ENCODE results near the gene RNF181. TPM values are rescaled to one million over a fixed set of nuclear protein-coding genes. Genes with fewer than 3 reads are reported as not detected.
"Not testable (repeated sequence)": the region's sequence is repeated elsewhere in the genome, so short reads cannot be mapped to it uniquely, and the experiment has no call there.

Gene RNF181
- total RNA-seq, 3 donors from 2014 or later: 131 to 243 (median 161) TPM

GRCh38 chr2:85589181-85589580, 6.4 kb upstream of the RNF181 start:
- H3K4me3 ChIP-seq: no peak overlapping the region
- intact Hi-C loops (cut with DNase I; ENCODE audit: low total_unique reads): no loop called here
- TF ChIP-seq CTCF (IDR thresholded peaks at IDR 0.05): no peak
- TF ChIP-seq POLR2AphosphoS5 (IDR thresholded peaks at IDR 0.05): peak in 1 of 3 donors; percentile 20
- no peaks in the 10 kb centered on the region for H3K27me3 ChIP-seq
- H3K4me1 ChIP-seq: peaks cover 8 to 26% of the 10 kb centered on the region in 2 donors
- H3K36me3 ChIP-seq: no peaks in the 10 kb centered on the region
- no peak for DNase-seq (ENCODE audit: low spot score in 2 of 2)
- no peaks in the 10 kb centered on the region for H3K9me3 ChIP-seq
- peak overlapping the region; percentile 86 to 91 for H3K27ac ChIP-seq

- peak overlapping the region in 1 of 3 donors; percentile 10 for H3K4me3 ChIP-seq
- DNase-seq (ENCODE audit: low spot score in 2 of 2): no peak
- intact Hi-C loops (cut with DNase I; ENCODE audit: low total_unique reads): no loop called here
- no peaks in the 10 kb centered on the region for H3K36me3 ChIP-seq
- no peaks in the 10 kb centered on the region for H3K9me3 ChIP-seq
- peaks cover 8 to 33% of the 10 kb centered on the region in 2 donors for H3K4me1 ChIP-seq
- peak overlapping the region; percentile 86 to 91 for H3K27ac ChIP-seq
- H3K27me3 ChIP-seq: no peaks in the 10 kb centered on the region
- no peak for TF ChIP-seq POLR2A (IDR thresholded peaks at IDR 0.05)
- peak in 1 of 3 donors; percentile 25 for TF ChIP-seq POLR2AphosphoS5 (IDR thresholded peaks at IDR 0.05)
Observed at GRCh38 chr2:85589982-85590791, 5.4 kb upstream of the RNF181 start.

- intact Hi-C loops (cut with DNase I; ENCODE audit: low total_unique reads): no loop called here
Observed at GRCh38 chr2:85590950-85591349, 4.6 kb upstream of the RNF181 start.

GRCh38 chr2:85591563-85591962, 4.0 kb upstream of the RNF181 start:
- no peaks in the 10 kb centered on the region for H3K36me3 ChIP-seq
- peaks cover 13 to 34% of the 10 kb centered on the region in 2 donors for H3K4me1 ChIP-seq
- H3K9me3 ChIP-seq: no peaks in the 10 kb centered on the region
- intact Hi-C loops (cut with DNase I; ENCODE audit: low total_unique reads): no loop called here
- H3K4me3 ChIP-seq: no peak overlapping the region
- no peaks in the 10 kb centered on the region for H3K27me3 ChIP-seq
- no peak for DNase-seq (ENCODE audit: low spot score in 2 of 2)
- no peak for TF ChIP-seq POLR2AphosphoS5 (IDR thresholded peaks at IDR 0.05)
- no peak for TF ChIP-seq POLR2A (IDR thresholded peaks at IDR 0.05)
- no peak for TF ChIP-seq CTCF (IDR thresholded peaks at IDR 0.05)
- peak overlapping the region; percentile 86 to 91 for H3K27ac ChIP-seq

More at GRCh38 chr2:85590950-85591349, 4.6 kb upstream of the RNF181 start:
- H3K36me3 ChIP-seq: no peaks in the 10 kb centered on the region
- no peak for TF ChIP-seq CTCF (IDR thresholded peaks at IDR 0.05)
- no peak for TF ChIP-seq POLR2A (IDR thresholded peaks at IDR 0.05)
- peak overlapping the region; percentile 86 to 91 for H3K27ac ChIP-seq
- DNase-seq (ENCODE audit: low spot score in 2 of 2): no peak
- no peaks in the 10 kb centered on the region for H3K27me3 ChIP-seq
- H3K4me3 ChIP-seq: no peak overlapping the region
- H3K4me1 ChIP-seq: peaks cover 8 to 31% of the 10 kb centered on the region in 2 donors
- H3K9me3 ChIP-seq: no peaks in the 10 kb centered on the region

GRCh38 chr2:85592299-85592698, 3.2 kb upstream of the RNF181 start:
- DNase-seq (ENCODE audit: low spot score in 2 of 2); H3K9me3 ChIP-seq; H3K4me3 ChIP-seq; H3K27me3 ChIP-seq; intact Hi-C loops (cut with DNase I; ENCODE audit: low total_unique reads); H3K36me3 ChIP-seq: not testable (repeated sequence)
- H3K27ac ChIP-seq: peak overlapping the region; percentile 86 to 91
- peaks cover 16 to 42% of the 10 kb centered on the region in 2 donors for H3K4me1 ChIP-seq

- DNase-seq (ENCODE audit: low spot score in 2 of 2): no peak
- Histone ChIP-seq H3K36me3 (no peaks in the 10 kb centered on the region), H3K4me3 (no peak overlapping the region), H3K27ac (peak overlapping the region in 1 of 2 donors; percentile 19), H3K9me3 (no peaks in the 10 kb centered on the region), H3K4me1 (peaks cover 16 to 43% of the 10 kb centered on the region in 2 donors), H3K27me3 (no peaks in the 10 kb centered on the region)
- intact Hi-C loops (cut with DNase I; ENCODE audit: low total_unique reads): no loop called here
- TF ChIP-seq POLR2A (IDR thresholded peaks at IDR 0.05) (no peak), POLR2AphosphoS5 (IDR thresholded peaks at IDR 0.05) (no peak), CTCF (IDR thresholded peaks at IDR 0.05) (no peak)
Observed at GRCh38 chr2:85593023-85593422, 2.5 kb upstream of the RNF181 start.
